ENCODE data around the gene ACTG1.

- TF ChIP-seq, protein P1, sequence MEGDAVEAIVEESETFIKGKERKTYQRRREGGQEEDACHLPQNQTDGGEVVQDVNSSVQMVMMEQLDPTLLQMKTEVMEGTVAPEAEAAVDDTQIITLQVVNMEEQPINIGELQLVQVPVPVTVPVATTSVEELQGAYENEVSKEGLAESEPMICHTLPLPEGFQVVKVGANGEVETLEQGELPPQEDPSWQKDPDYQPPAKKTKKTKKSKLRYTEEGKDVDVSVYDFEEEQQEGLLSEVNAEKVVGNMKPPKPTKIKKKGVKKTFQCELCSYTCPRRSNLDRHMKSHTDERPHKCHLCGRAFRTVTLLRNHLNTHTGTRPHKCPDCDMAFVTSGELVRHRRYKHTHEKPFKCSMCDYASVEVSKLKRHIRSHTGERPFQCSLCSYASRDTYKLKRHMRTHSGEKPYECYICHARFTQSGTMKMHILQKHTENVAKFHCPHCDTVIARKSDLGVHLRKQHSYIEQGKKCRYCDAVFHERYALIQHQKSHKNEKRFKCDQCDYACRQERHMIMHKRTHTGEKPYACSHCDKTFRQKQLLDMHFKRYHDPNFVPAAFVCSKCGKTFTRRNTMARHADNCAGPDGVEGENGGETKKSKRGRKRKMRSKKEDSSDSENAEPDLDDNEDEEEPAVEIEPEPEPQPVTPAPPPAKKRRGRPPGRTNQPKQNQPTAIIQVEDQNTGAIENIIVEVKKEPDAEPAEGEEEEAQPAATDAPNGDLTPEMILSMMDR (IDR thresholded peaks at IDR 0.05), result no peak
- no peak for TF ChIP-seq POLR2A (IDR thresholded peaks at IDR 0.05)
- TF ChIP-seq POLR2AphosphoS5 (IDR thresholded peaks at IDR 0.05), result no peak
Observed at GRCh38 chr17:81481073-81481799, 31.4 kb downstream of the ACTG1 start.
